ENCODE data around the gene PRRG4.
A peak's percentile ranks its signal among the peaks of the same experiment; 100 is the strongest.

The PRRG4 gene

DNA sequence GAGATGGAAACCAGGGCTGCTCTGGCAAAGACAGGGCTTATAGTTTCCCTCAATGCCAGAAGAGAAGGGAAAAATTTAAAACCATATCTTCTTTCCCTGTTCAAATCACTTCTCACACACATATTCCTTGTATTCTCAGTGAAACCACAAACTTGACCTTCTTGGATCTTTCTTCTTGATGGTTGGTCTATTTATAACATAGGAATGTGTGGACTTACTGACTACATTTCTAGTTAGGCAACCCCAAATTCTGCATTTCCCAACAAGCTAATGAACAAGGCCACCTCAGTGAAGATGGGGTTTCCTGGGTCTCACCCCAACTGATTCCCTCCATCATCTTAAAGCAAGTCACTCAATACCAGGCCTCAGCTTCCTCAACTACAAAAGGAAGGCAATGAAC lies 59.1 kb downstream of the PRRG4 start:
- H3K9ac ChIP-seq (ENCODE audit: low read depth, low read length, poor library complexity, severe bottlenecking) = no peak overlapping the region
- TF ChIP-seq, protein P1, sequence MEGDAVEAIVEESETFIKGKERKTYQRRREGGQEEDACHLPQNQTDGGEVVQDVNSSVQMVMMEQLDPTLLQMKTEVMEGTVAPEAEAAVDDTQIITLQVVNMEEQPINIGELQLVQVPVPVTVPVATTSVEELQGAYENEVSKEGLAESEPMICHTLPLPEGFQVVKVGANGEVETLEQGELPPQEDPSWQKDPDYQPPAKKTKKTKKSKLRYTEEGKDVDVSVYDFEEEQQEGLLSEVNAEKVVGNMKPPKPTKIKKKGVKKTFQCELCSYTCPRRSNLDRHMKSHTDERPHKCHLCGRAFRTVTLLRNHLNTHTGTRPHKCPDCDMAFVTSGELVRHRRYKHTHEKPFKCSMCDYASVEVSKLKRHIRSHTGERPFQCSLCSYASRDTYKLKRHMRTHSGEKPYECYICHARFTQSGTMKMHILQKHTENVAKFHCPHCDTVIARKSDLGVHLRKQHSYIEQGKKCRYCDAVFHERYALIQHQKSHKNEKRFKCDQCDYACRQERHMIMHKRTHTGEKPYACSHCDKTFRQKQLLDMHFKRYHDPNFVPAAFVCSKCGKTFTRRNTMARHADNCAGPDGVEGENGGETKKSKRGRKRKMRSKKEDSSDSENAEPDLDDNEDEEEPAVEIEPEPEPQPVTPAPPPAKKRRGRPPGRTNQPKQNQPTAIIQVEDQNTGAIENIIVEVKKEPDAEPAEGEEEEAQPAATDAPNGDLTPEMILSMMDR (conservative IDR thresholded peaks at IDR 0.05; ENCODE audit: low read length) = no peak
- TF ChIP-seq EZH2phosphoT487 (IDR thresholded peaks at IDR 0.05; ENCODE audit: borderline replicate concordance) = no peak
- H2AFZ ChIP-seq (ENCODE audit: low read length) = no peak overlapping the region
- H3K36me3 ChIP-seq (ENCODE audit: insufficient read depth, low read length) = no peaks in the 10 kb centered on the region
- H3K4me1 ChIP-seq (ENCODE audit: insufficient read depth, low read length, poor library complexity, severe bottlenecking) = peaks cover 14% of the 10 kb centered on the region
- H3F3A ChIP-seq (ENCODE audit: low read depth) = 0 out of 2 replicates have a peak, but pooled peaks cover 3% of the 10 kb centered on the region
- no peaks in the 10 kb centered on the region for H3K9me2 ChIP-seq (replicated peaks; ENCODE audit: low read depth, low read length)
- no peaks in the 10 kb centered on the region for H3K9me3 ChIP-seq (ENCODE audit: insufficient read depth, low read depth, low read length)
- H3K79me2 ChIP-seq (ENCODE audit: insufficient read depth, low read length) = peaks cover 6% of the 10 kb centered on the region; the same call in 1 of the 2 replicates
- no peak overlapping the region for H3K4me2 ChIP-seq (ENCODE audit: low read depth, low read length, poor library complexity, severe bottlenecking)
- H4K20me1 ChIP-seq (ENCODE audit: insufficient read depth, low read length, poor library complexity, severe bottlenecking) = peaks cover 4% of the 10 kb centered on the region
- H3K4me3 ChIP-seq (ENCODE audit: low read length, poor library complexity, severe bottlenecking) = no peak overlapping the region
- H3K27me3 ChIP-seq (ENCODE audit: insufficient read depth, low read length, poor library complexity, severe bottlenecking) = no peaks in the 10 kb centered on the region

GRCh38 chr11:32890843-32891656 lies 61.3 kb downstream of the PRRG4 start:
- H3K9ac ChIP-seq (ENCODE audit: low read depth, low read length, poor library complexity, severe bottlenecking) = peak overlapping the region; percentile 94
- peak overlapping the region; percentile 96 for H3K4me2 ChIP-seq (ENCODE audit: low read depth, low read length, poor library complexity, severe bottlenecking)
- H2AFZ ChIP-seq (ENCODE audit: low read length) = no peak overlapping the region
- peaks cover 29% of the 10 kb centered on the region for H3K79me2 ChIP-seq (ENCODE audit: insufficient read depth, low read length)
- H3K9me2 ChIP-seq (replicated peaks; ENCODE audit: low read depth, low read length) = no peaks in the 10 kb centered on the region
- H4K20me1 ChIP-seq (ENCODE audit: insufficient read depth, low read length, poor library complexity, severe bottlenecking) = peaks cover 22% of the 10 kb centered on the region
- TF ChIP-seq, protein P1 (conservative IDR thresholded peaks at IDR 0.05; ENCODE audit: low read length) = no peak
- TF ChIP-seq EZH2phosphoT487 (IDR thresholded peaks at IDR 0.05; ENCODE audit: borderline replicate concordance) = no peak
- 0 out of 2 replicates have a peak, but pooled peaks cover 3% of the 10 kb centered on the region for H3F3A ChIP-seq (ENCODE audit: low read depth)
- no peaks in the 10 kb centered on the region for H3K9me3 ChIP-seq (ENCODE audit: insufficient read depth, low read depth, low read length)
- H3K36me3 ChIP-seq (ENCODE audit: insufficient read depth, low read length) = no peaks in the 10 kb centered on the region
- peak overlapping the region; percentile 87 for H3K4me3 ChIP-seq (ENCODE audit: low read length, poor library complexity, severe bottlenecking)
- H3K4me1 ChIP-seq (ENCODE audit: insufficient read depth, low read length, poor library complexity, severe bottlenecking) = peaks cover 34% of the 10 kb centered on the region
- H3K27me3 ChIP-seq (ENCODE audit: insufficient read depth, low read length, poor library complexity, severe bottlenecking) = no peaks in the 10 kb centered on the region

DNA sequence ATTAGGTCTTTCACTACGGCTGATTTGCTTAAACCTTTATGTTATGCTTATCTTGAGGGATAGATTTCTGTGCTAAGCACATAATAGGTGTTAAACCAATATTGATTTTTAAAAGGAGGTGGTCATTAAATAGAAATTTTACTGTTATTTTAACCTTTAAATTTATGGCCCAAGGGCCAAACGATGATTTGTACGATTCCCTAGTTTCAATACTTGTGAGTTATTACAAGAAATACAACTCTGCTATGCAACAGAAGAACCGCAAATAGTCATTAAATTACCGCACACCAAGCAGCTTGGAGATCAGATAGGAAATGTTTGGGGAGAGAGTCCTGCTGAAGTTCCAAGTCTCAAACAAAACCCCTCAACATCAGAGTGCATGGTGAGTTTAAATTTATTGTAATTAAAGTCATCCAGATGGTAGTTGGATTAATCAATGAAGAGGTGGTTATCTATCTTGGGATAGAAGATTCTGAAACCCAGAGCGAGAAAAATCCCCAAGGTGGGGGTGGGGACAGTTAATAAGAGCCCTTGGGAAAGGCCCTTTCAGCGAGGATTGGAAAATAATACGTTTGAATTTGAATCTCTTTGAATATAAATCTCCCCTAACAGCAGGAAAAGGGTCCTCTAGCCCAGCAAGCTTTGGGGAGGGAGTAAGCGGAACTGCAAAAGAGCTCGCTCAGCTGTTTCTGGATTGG lies 62.1 kb downstream of the PRRG4 start:
- Histone ChIP-seq H2AFZ (ENCODE audit: low read length) (peak overlapping the region; percentile 94), H3K79me2 (ENCODE audit: insufficient read depth, low read length) (peaks cover 36% of the 10 kb centered on the region), H3K9me3 (ENCODE audit: insufficient read depth, low read depth, low read length) (no peaks in the 10 kb centered on the region), H3F3A (ENCODE audit: low read depth) (0 out of 2 replicates have a peak, but pooled peaks cover 3% of the 10 kb centered on the region), H3K27me3 (ENCODE audit: insufficient read depth, low read length, poor library complexity, severe bottlenecking) (no peaks in the 10 kb centered on the region), H3K4me3 (ENCODE audit: low read length, poor library complexity, severe bottlenecking) (peak overlapping the region; percentile 87), H3K4me2 (ENCODE audit: low read depth, low read length, poor library complexity, severe bottlenecking) (peak overlapping the region; percentile 96), H3K9ac (ENCODE audit: low read depth, low read length, poor library complexity, severe bottlenecking) (peak overlapping the region; percentile 94), H3K36me3 (ENCODE audit: insufficient read depth, low read length) (no peaks in the 10 kb centered on the region), H4K20me1 (ENCODE audit: insufficient read depth, low read length, poor library complexity, severe bottlenecking) (peaks cover 25% of the 10 kb centered on the region), H3K9me2 (replicated peaks; ENCODE audit: low read depth, low read length) (no peaks in the 10 kb centered on the region), H3K4me1 (ENCODE audit: insufficient read depth, low read length, poor library complexity, severe bottlenecking) (peaks cover 35% of the 10 kb centered on the region)
- TF ChIP-seq EZH2phosphoT487 (IDR thresholded peaks at IDR 0.05; ENCODE audit: borderline replicate concordance) = no peak
- TF ChIP-seq, protein P1 (conservative IDR thresholded peaks at IDR 0.05; ENCODE audit: low read length) = no peak
